HG03108 (cell line): ENCODE results near the gene SLC2A13.

Experiments
- ATAC-seq: cut with Tn5 transposase; IDR thresholded peaks from one replicate; pipeline ENCODE4 v1.9.1; 2021; ENCODE audit warnings: moderate library complexity; ENCODE audit not compliant: unreplicated experiment

SLC2A13 gene

GRCh38 chr12:40105515-40106201, at the start of gene SLC2A13:
TSS of gene SLC2A13 (minus strand) at chr12:40106081. CDS start at chr12:40105808, 273 bp downstream.
- peak; percentile 89 for ATAC-seq

- no peak for ATAC-seq
Measured at GRCh38 chr12:40154381-40154780, 48.5 kb upstream of the SLC2A13 start.

- ATAC-seq, result no peak
Measured at GRCh38 chr12:40153432-40153831, 47.6 kb upstream of the SLC2A13 start.

- ATAC-seq, result no peak
Measured at GRCh38 chr12:40152783-40153383, 47.0 kb upstream of the SLC2A13 start.

- ATAC-seq, result no peak
Measured at GRCh38 chr12:40149673-40150260, 43.9 kb upstream of the SLC2A13 start.

GRCh38 chr12:40146800-40147797, 41.2 kb upstream of the SLC2A13 start:
- ATAC-seq, result no peak

GRCh38 chr12:40145896-40146295, 40.0 kb upstream of the SLC2A13 start:
- no peak for ATAC-seq

- ATAC-seq, result no peak
Measured at GRCh38 chr12:40144023-40144422, 38.1 kb upstream of the SLC2A13 start.

- ATAC-seq, result no peak
Measured at GRCh38 chr12:40142001-40142744, 36.3 kb upstream of the SLC2A13 start.

- ATAC-seq, result no peak
Measured at GRCh38 chr12:40138526-40138925, 32.6 kb upstream of the SLC2A13 start.

GRCh38 chr12:40137252-40137651, 31.4 kb upstream of the SLC2A13 start:
- ATAC-seq, result no peak

- no peak for ATAC-seq
Measured at GRCh38 chr12:40127408-40127807, 21.5 kb upstream of the SLC2A13 start.

GRCh38 chr12:40123496-40123895, 17.6 kb upstream of the SLC2A13 start:
- ATAC-seq, result no peak

GRCh38 chr12:40122842-40123241, 17.0 kb upstream of the SLC2A13 start:
- ATAC-seq, result no peak

GRCh38 chr12:40117818-40118217, 11.9 kb upstream of the SLC2A13 start:
- ATAC-seq, result peak; percentile 84

- ATAC-seq, result no peak
Measured at GRCh38 chr12:40110586-40110985, 4.7 kb upstream of the SLC2A13 start.

GRCh38 chr12:40107803-40108620, 2.1 kb upstream of the SLC2A13 start:
- ATAC-seq, result no peak

GRCh38 chr12:40107098-40107802, 1.4 kb upstream of the SLC2A13 start:
- ATAC-seq, result peak; percentile 26

- no peak for ATAC-seq
Measured at GRCh38 chr12:40106655-40107054, 774 bp upstream of the SLC2A13 start.
